Subcutaneous adipose tissue (tissue), 4 donors: ENCODE measurements around the gene TEX26. TPM values are rescaled to one million over a fixed set of nuclear protein-coding genes. Genes with fewer than 3 reads are reported as not detected.

Experiments used
- CTCF ChIP-seq: fragments of 450-650 bp; IDR thresholded peaks from one replicate; pipeline ENCODE4 v1.5.1; 2016; ENCODE audit warnings: low read depth, mild to moderate bottlenecking, control low read depth, antibody characterized with exemption, moderate library complexity
- total RNA-seq, 4 donors: library from RNA; depleted of rRNA; stranded (reverse); fragments of >200 nt; gene quantifications; one replicate each; pipeline ENCODE4 v1.1.0, GENCODE V29; 2016

TEX26 gene
- total RNA-seq, 4 donors from 2014 or later, result 0.51 TPM; not detected in 3

- no peak for TF ChIP-seq CTCF
These were observed 33.7 kb upstream of the TEX26 start for GRCh38 chr13:30898678-30899241.

- TF ChIP-seq CTCF, result no peak
These were observed 32.0 kb upstream of the TEX26 start for GRCh38 chr13:30900436-30900835.

GRCh38 chr13:30900952-30901749, 31.3 kb upstream of the TEX26 start:
- TF ChIP-seq CTCF, result no peak

GRCh38 chr13:30904043-30904442, 28.4 kb upstream of the TEX26 start:
- TF ChIP-seq CTCF, result no peak

- TF ChIP-seq CTCF, result no peak
These were observed 26.5 kb upstream of the TEX26 start, which contains the start of gene MEDAG for GRCh38 chr13:30905932-30906383. Gene MEDAG (plus strand): TSS chr13:30906271. CDS start chr13:30906516, 245 bp downstream.

GRCh38 chr13:30906411-30907051, 25.9 kb upstream of the TEX26 start:
- TF ChIP-seq CTCF, result no peak
